Stimulated activated CD4-positive, alpha-beta T cell treated with anti-CD3 and anti-CD28 coated beads, Interleukin-1b, Interleukin-23, amount 100 ng/mL, for 4 hours (primary cell): ENCODE results near the gene PSAP.
A peak's percentile ranks its signal among the peaks of the same experiment; 100 is the strongest.

ENCODE experiments used
- DNase-seq, 2 donors: peaks; one replicate each; pipeline ENCODE4 v3.0.0-alpha.2; 2020; ENCODE audit warnings: low read depth in 2 of 2

Gene PSAP

GRCh38 chr10:71829171-71829570, 21.9 kb downstream of the PSAP start:
- DNase-seq = no peak

GRCh38 chr10:71828702-71829101, 22.3 kb downstream of the PSAP start:
- no peak for DNase-seq

DNA sequence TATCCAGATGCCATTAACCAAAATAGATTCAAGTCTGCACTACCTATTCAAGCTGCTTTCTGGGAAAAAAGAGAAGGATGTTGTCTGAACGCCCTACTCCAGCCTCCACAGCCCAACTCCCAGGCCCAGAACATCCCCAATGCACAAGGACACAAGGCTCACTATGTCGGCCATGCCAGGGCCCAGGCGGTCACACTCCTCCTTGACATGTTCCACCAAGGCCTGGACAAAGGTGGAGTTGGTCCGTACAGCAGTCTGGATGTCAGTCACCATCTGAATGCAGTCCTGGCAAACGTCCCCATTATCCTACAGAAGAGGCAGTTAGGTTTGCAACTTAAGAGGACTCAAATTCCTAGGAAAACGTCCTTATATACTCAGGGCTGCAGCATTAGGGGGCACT, 23.2 kb downstream of the PSAP start:
- no peak for DNase-seq

DNA sequence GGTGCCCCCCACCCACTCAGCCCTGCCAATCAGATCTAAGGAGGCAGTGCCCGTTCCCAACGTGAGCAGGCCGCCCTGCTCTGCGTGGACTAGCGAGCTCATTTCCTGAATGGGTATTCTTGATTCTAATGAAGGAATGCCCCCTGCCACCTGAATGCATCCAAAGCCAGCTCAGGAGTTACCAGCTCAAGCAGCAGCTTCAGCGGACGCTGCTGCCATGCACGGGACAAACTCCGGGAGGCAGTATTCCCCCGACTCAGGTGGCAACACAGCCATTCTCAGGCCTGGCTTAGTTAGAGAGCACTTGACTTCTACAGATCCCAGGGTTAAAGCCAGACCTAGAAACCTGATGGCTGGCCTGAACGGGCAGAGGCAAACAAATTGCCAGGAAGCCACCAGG, 25.8 kb downstream of the PSAP start:
- DNase-seq = no peak

DNA sequence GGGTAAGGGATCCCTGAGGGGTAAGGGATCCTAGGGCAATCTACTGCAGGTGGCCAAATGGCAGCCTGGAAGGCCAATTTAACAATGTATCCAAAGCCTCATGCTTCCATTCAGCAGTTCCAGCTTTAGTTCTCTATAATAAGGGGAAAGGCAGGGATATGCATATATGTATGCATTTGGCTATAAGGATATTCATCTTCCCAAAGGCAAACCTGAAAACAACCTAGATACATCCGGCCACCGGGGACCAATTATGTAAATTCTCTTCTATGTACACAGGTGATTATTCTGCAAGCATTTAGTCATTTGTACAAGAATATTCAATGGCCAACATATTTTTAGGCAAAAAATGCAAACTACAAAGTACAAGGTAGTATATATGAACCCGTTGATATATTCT, 26.7 kb downstream of the PSAP start:
- DNase-seq = no peak

GRCh38 chr10:71823356-71823755, 27.7 kb downstream of the PSAP start:
- DNase-seq = no peak

DNA sequence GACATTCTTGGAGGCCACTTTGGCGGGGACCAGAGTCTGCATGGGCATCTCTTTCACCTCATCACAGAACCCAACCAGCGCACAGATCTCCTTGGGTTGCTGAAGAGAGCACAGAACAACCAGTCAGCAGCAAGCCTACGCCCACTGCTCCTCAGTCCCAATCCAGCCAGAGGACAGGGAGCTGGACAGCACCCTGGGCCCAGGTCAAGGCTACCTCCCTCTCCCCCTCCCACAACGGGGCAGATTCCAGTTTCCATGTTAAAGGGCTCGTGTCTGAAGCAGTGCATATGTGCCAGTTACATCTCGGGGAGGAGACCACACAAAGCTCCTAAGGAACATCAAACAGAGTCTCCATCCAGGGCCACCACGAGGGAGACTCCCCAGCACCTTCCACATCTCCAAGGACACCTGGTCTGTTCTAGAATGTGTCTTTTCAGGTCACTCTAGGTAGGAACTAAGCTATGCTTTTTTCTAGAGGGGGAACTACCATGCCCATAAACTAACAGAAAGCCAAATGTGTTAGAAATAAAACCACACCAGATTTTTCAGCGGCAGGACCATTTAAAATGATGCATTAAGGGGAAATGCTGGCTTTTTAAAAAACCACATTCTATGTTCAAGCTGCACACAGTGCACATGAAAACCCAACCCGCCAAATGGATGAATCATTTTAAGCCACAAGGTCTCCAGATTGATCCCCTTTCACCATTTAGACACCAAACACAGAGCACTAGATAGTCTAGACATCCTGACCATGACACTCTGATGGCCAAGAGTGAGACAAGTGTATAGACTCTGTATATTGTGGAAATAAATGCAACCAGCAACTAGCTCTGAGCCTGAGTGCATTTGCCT, 28.9 kb downstream of the PSAP start:
- DNase-seq = no peak

GRCh38 chr10:71820966-71821365, 30.1 kb downstream of the PSAP start:
- no peak for DNase-seq

DNA sequence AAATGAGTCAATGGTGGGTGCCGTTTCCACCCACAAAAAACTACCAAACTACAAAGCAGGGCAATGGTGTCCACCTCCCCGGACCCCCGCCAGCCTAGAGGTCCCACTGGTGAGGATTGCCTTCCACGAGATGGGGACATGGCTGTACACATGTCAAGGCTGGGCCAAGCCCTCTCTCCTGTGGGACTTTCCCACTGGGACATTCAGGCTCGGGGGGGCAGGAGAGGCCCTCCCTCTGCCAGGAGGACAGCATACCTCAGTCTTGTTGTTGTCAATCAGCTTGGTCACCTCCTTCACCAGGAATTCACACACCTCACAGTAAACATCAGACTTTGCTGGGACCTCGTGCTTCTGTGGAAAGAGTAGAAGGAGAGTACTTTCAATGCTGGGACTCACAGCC, 31.1 kb downstream of the PSAP start:
- DNase-seq = no peak

GRCh38 chr10:71819441-71819861, 31.6 kb downstream of the PSAP start:
- DNase-seq = no peak

GRCh38 chr10:71818674-71819260, 32.3 kb downstream of the PSAP start:
- no peak for DNase-seq

- no peak for DNase-seq
These were observed 33.0 kb downstream of the PSAP start for GRCh38 chr10:71817831-71818655.

- DNase-seq = no peak
These were observed 34.0 kb downstream of the PSAP start for GRCh38 chr10:71816936-71817618.

DNA sequence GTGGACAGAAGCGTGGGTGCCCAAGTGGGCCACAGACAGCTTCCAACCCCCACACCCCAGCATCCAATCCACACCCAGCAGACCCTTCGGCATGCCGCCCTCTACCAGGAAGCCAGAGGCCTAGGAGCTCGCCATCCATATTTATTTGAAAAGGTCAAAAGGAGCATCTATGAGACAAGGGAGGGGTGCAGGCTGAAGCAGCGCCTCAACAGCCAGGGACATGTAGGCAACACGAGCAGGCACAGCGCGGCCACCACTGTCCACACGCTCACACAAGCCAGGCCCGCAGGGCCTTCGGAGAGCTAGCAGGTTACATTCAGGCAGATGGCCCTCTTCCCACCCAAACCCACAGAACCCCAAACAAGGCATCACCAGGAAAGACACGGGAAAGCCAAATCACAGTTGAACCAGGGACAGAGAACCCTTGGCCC, 34.6 kb downstream of the PSAP start:
- DNase-seq = no peak

DNA sequence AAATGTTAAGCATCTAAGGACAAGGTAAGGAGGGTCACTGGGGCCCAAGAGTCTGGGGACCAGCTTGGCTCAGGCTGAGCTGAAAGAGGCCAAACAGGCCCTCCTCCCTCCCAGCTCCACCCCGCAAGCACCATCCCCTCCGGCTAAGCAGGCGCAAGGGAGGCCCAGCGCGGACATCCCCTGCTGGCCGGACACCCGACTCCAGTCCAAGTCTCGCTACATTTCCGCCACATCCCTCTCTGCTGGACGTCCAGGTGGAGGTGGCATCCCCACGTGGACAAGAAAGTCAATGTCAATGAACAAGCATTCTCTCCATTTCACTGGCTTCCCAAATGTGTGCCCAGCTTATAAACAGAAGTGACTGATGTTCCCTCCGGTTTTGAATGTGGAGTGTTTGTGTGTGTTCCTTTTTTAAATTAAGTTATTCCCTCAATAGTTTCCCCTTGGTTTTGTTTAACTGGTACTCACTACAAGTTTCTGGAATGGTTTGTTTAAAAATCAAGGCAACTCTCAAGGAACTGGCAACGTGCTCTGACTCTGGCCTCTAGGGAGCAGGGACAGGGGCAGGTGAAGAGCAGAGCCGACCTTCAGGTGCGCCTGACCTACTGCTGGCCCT, 35.4 kb downstream of the PSAP start:
- DNase-seq = no peak

GRCh38 chr10:71814922-71815411, 36.1 kb downstream of the PSAP start:
- DNase-seq = no peak

- no peak for DNase-seq
These were observed 38.0 kb downstream of the PSAP start for GRCh38 chr10:71812913-71813590.

- DNase-seq = peak; percentile 82 to 86
These were observed 38.8 kb downstream of the PSAP start for GRCh38 chr10:71812016-71812912.

DNA sequence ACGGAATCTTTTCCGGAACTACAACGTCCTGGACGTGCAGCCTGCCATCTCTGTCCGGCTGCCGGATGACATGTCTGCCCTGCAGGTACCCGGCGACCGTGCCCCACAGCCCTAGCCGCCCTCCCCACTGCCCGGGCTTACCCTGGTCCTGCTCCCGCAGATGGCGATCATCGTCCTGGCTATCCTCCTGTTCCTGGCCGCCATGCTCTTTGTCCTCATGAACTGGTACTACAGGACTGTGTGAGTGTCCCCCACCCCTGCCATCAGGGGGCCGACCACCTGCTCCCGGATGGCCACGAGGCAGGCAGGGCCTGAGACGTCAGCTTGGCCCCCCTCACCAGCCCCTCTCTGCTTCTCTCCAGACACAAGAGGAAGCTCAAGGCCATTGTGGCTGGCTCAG, 39.7 kb downstream of the PSAP start:
- no peak for DNase-seq
